ENCODE data around the gene TULP4.

TULP4 gene

GRCh38 chr6:158543606-158544185, 231.4 kb downstream of the TULP4 start:
- TF ChIP-seq CTCF (conservative IDR thresholded peaks at IDR 0.05; ENCODE audit: low read length) (no peak), EZH2phosphoT487 (IDR thresholded peaks at IDR 0.05; ENCODE audit: borderline replicate concordance) (no peak)

GRCh38 chr6:158544428-158544827, 232.2 kb downstream of the TULP4 start:
- Histone ChIP-seq H3K27me3 (ENCODE audit: insufficient read depth, low read length, poor library complexity, severe bottlenecking) (no peaks in the 10 kb centered on the region), H2AFZ (ENCODE audit: low read length) (no peak overlapping the region), H3K4me3 (ENCODE audit: low read length, poor library complexity, severe bottlenecking) (no peak overlapping the region), H3K9ac (ENCODE audit: low read depth, low read length, poor library complexity, severe bottlenecking) (no peak overlapping the region), H3K36me3 (ENCODE audit: insufficient read depth, low read length) (no peaks in the 10 kb centered on the region), H3K79me2 (ENCODE audit: insufficient read depth, low read length) (no peaks in the 10 kb centered on the region), H3F3A (ENCODE audit: low read depth) (no peaks in the 10 kb centered on the region), H3K4me2 (ENCODE audit: low read depth, low read length, poor library complexity, severe bottlenecking) (no peak overlapping the region), H3K9me3 (ENCODE audit: insufficient read depth, low read depth, low read length) (no peaks in the 10 kb centered on the region), H3K4me1 (ENCODE audit: insufficient read depth, low read length, poor library complexity, severe bottlenecking) (no peaks in the 10 kb centered on the region), H3K9me2 (replicated peaks; ENCODE audit: low read depth, low read length) (no peaks in the 10 kb centered on the region), H4K20me1 (ENCODE audit: insufficient read depth, low read length, poor library complexity, severe bottlenecking) (no peaks in the 10 kb centered on the region)
- no peak for TF ChIP-seq EZH2phosphoT487 (IDR thresholded peaks at IDR 0.05; ENCODE audit: borderline replicate concordance)
- TF ChIP-seq CTCF (conservative IDR thresholded peaks at IDR 0.05; ENCODE audit: low read length), result no peak

More at GRCh38 chr6:158543606-158544185, 231.4 kb downstream of the TULP4 start:
- Histone ChIP-seq H2AFZ (ENCODE audit: low read length) (no peak overlapping the region), H3K9me2 (replicated peaks; ENCODE audit: low read depth, low read length) (no peaks in the 10 kb centered on the region), H3K9me3 (ENCODE audit: insufficient read depth, low read depth, low read length) (no peaks in the 10 kb centered on the region), H3K4me1 (ENCODE audit: insufficient read depth, low read length, poor library complexity, severe bottlenecking) (no peaks in the 10 kb centered on the region), H3K36me3 (ENCODE audit: insufficient read depth, low read length) (no peaks in the 10 kb centered on the region), H4K20me1 (ENCODE audit: insufficient read depth, low read length, poor library complexity, severe bottlenecking) (no peaks in the 10 kb centered on the region), H3K4me3 (ENCODE audit: low read length, poor library complexity, severe bottlenecking) (no peak overlapping the region), H3K9ac (ENCODE audit: low read depth, low read length, poor library complexity, severe bottlenecking) (no peak overlapping the region), H3K27me3 (ENCODE audit: insufficient read depth, low read length, poor library complexity, severe bottlenecking) (no peaks in the 10 kb centered on the region), H3F3A (ENCODE audit: low read depth) (no peaks in the 10 kb centered on the region), H3K79me2 (ENCODE audit: insufficient read depth, low read length) (no peaks in the 10 kb centered on the region), H3K4me2 (ENCODE audit: low read depth, low read length, poor library complexity, severe bottlenecking) (no peak overlapping the region)

DNA sequence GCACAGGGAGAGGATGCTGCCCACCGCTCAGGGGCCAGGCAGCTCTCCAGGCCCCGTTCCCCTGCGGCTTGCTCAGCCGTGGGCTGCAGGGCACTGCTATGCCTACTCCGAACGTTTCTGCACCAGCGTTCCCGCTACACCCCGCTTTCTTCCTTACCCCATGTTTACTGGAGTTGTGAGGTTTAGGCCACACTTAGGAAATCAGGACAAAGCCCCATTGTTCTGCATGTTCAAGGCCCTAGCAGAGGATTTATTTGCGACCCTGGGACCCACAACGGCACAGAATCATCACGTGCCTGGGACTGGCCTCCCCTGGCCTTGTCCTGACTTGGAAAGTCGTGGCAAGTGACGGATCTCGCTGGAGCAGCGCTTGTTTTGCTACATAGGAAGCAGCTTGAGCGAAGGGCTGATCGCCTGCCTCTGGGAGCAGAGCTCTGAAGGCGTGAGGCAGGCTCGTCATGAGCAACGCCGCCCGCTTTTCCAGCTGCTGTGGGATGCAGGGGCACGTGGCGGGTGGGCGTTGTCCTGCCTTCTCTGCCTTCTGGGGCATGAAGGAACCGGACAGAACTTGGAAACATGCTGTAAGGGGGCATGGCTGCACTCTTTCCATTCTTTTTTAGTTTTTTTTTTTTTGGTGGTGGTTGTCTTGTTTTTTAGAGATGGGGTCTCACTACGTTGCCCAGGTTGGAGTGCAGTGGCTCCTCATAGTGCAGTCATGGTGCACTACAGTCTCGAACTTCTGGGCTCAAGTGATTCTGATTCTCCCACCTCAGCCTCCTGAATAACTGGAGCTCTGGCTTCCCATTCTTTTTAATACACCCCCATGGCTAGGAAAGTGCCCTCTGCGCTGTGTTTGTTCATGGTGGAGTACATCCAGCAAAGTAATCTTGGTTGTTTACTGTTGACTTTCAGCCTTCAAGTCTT, 233.0 kb downstream of the TULP4 start:
- H3K4me1 ChIP-seq (ENCODE audit: insufficient read depth, low read length, poor library complexity, severe bottlenecking), result no peaks in the 10 kb centered on the region
- no peaks in the 10 kb centered on the region for H4K20me1 ChIP-seq (ENCODE audit: insufficient read depth, low read length, poor library complexity, severe bottlenecking)
- no peaks in the 10 kb centered on the region for H3K27me3 ChIP-seq (ENCODE audit: insufficient read depth, low read length, poor library complexity, severe bottlenecking)
- no peaks in the 10 kb centered on the region for H3K79me2 ChIP-seq (ENCODE audit: insufficient read depth, low read length)
- H2AFZ ChIP-seq (ENCODE audit: low read length), result no peak overlapping the region
- H3F3A ChIP-seq (ENCODE audit: low read depth), result no peaks in the 10 kb centered on the region
- no peak overlapping the region for H3K4me2 ChIP-seq (ENCODE audit: low read depth, low read length, poor library complexity, severe bottlenecking)
- no peak overlapping the region for H3K9ac ChIP-seq (ENCODE audit: low read depth, low read length, poor library complexity, severe bottlenecking)
- H3K4me3 ChIP-seq (ENCODE audit: low read length, poor library complexity, severe bottlenecking), result no peak overlapping the region
- TF ChIP-seq EZH2phosphoT487 (IDR thresholded peaks at IDR 0.05; ENCODE audit: borderline replicate concordance) (no peak), CTCF (conservative IDR thresholded peaks at IDR 0.05; ENCODE audit: low read length) (no peak)
- no peaks in the 10 kb centered on the region for H3K9me3 ChIP-seq (ENCODE audit: insufficient read depth, low read depth, low read length)
- no peaks in the 10 kb centered on the region for H3K36me3 ChIP-seq (ENCODE audit: insufficient read depth, low read length)
- no peaks in the 10 kb centered on the region for H3K9me2 ChIP-seq (replicated peaks; ENCODE audit: low read depth, low read length)

All from Loucy (cell line).